ENCODE measurements around the gene DAD1. TPM values are rescaled to one million over a fixed set of nuclear protein-coding genes. Genes with fewer than 3 reads are reported as not detected.

The DAD1 gene
- total and polyA plus RNA-seq, 2 experiments from 2014 or later = 327 to 463 TPM

GRCh38 chr14:22561661-22562579, 27.1 kb downstream of the DAD1 start:
- H4K20me1 ChIP-seq (ENCODE audit: insufficient read depth, poor library complexity, severe bottlenecking) = no peaks in the 10 kb centered on the region
- H3K79me2 ChIP-seq = peaks cover 19% of the 10 kb centered on the region
- no peak for DNase-seq (ENCODE audit: low spot score)
- 74% methylated on average over 11 of the region's 11 CpGs for WGBS (ENCODE audit: low lambda C conversion rate, missing lambda C conversion rate)
- H3K27me3 ChIP-seq = no peaks in the 10 kb centered on the region
- no peaks in the 10 kb centered on the region for H3K9me3 ChIP-seq (ENCODE audit: low read depth)
- H2AFZ ChIP-seq = no peak overlapping the region
- no peaks in the 10 kb centered on the region for H3K36me3 ChIP-seq (replicated peaks; ENCODE audit: insufficient read depth, low read depth)
- peak overlapping the region; percentile 91 for H3K27ac ChIP-seq
- peaks cover 48% of the 10 kb centered on the region for H3K4me1 ChIP-seq (ENCODE audit: insufficient read depth)
- H3K9me2 ChIP-seq (replicated peaks; ENCODE audit: insufficient read depth) = no peaks in the 10 kb centered on the region
- TF ChIP-seq EZH2 (IDR thresholded peaks at IDR 0.05; ENCODE audit: borderline replicate concordance) (no peak), CTCF (IDR thresholded peaks at IDR 0.05; ENCODE audit: poor library complexity) (no peak), EZH2phosphoT487 (IDR thresholded peaks at IDR 0.05; ENCODE audit: low read depth, severe bottlenecking, unreplicated experiment) (no peak)
- H3K4me2 ChIP-seq = peak overlapping the region; percentile 36
- H3K4me3 ChIP-seq = no peak overlapping the region

- Histone ChIP-seq H3K27ac (peak overlapping the region; percentile 91), H3K27me3 (no peaks in the 10 kb centered on the region), H3K9me2 (replicated peaks; ENCODE audit: insufficient read depth) (no peaks in the 10 kb centered on the region), H3K36me3 (replicated peaks; ENCODE audit: insufficient read depth, low read depth) (no peaks in the 10 kb centered on the region), H3K4me2 (peak overlapping the region; percentile 36), H4K20me1 (ENCODE audit: insufficient read depth, poor library complexity, severe bottlenecking) (no peaks in the 10 kb centered on the region), H3K4me1 (ENCODE audit: insufficient read depth) (peaks cover 45% of the 10 kb centered on the region), H3K9me3 (ENCODE audit: low read depth) (no peaks in the 10 kb centered on the region), H3K79me2 (peaks cover 13% of the 10 kb centered on the region), H2AFZ (no peak overlapping the region), H3K4me3 (no peak overlapping the region)
- TF ChIP-seq EZH2phosphoT487 (IDR thresholded peaks at IDR 0.05; ENCODE audit: low read depth, severe bottlenecking, unreplicated experiment) (no peak), CTCF (IDR thresholded peaks at IDR 0.05; ENCODE audit: poor library complexity) (no peak), EZH2 (IDR thresholded peaks at IDR 0.05; ENCODE audit: borderline replicate concordance) (no peak)
- no peak for DNase-seq (ENCODE audit: low spot score)
- WGBS (ENCODE audit: low lambda C conversion rate, missing lambda C conversion rate) = 39% methylated on average over 3 of the region's 3 CpGs
Measured at GRCh38 chr14:22561366-22561660, 27.7 kb downstream of the DAD1 start.

GRCh38 chr14:22560662-22561365, 28.2 kb downstream of the DAD1 start:
- H3K4me1 ChIP-seq (ENCODE audit: insufficient read depth) = peaks cover 44% of the 10 kb centered on the region
- DNase-seq (ENCODE audit: low spot score) = peak; percentile 77
- TF ChIP-seq CTCF (IDR thresholded peaks at IDR 0.05; ENCODE audit: poor library complexity) (no peak), EZH2 (IDR thresholded peaks at IDR 0.05; ENCODE audit: borderline replicate concordance) (no peak), EZH2phosphoT487 (IDR thresholded peaks at IDR 0.05; ENCODE audit: low read depth, severe bottlenecking, unreplicated experiment) (no peak)
- peak overlapping the region; percentile 91 for H3K27ac ChIP-seq
- H4K20me1 ChIP-seq (ENCODE audit: insufficient read depth, poor library complexity, severe bottlenecking) = no peaks in the 10 kb centered on the region
- no peaks in the 10 kb centered on the region for H3K27me3 ChIP-seq
- no peak overlapping the region for H2AFZ ChIP-seq
- peaks cover 8% of the 10 kb centered on the region for H3K79me2 ChIP-seq
- peak overlapping the region; percentile 36 for H3K4me2 ChIP-seq
- 25% methylated on average over 13 of the region's 13 CpGs for WGBS (ENCODE audit: low lambda C conversion rate, missing lambda C conversion rate)
- H3K9me2 ChIP-seq (replicated peaks; ENCODE audit: insufficient read depth) = no peaks in the 10 kb centered on the region
- H3K36me3 ChIP-seq (replicated peaks; ENCODE audit: insufficient read depth, low read depth) = no peaks in the 10 kb centered on the region
- no peak overlapping the region for H3K4me3 ChIP-seq
- no peaks in the 10 kb centered on the region for H3K9me3 ChIP-seq (ENCODE audit: low read depth)
